Measurements from ENCODE around the gene LHFPL3. TPM values are rescaled to one million over a fixed set of nuclear protein-coding genes. Genes with fewer than 3 reads are reported as not detected.

The LHFPL3 gene
- total and polyA plus RNA-seq, 2 of the 13 experiments (the other 11 are each of a cell fraction or from before 2014, with no cell fraction given): not detected

GRCh38 chr7:104434129-104434528 is 105.7 kb downstream of the LHFPL3 start:
- H3K36me3 ChIP-seq (replicated peaks in 1 of 2; ENCODE audit: control insufficient read depth in 1 of 2, insufficient read depth in 2 of 2, low read length in 2 of 2): no peaks in the 10 kb centered on the region
- no peak overlapping the region for H3K4me2 ChIP-seq (ENCODE audit: low read depth, low read length)
- no peaks in the 10 kb centered on the region for H4K20me1 ChIP-seq (ENCODE audit: insufficient read depth, low read length)
- H3K79me2 ChIP-seq (ENCODE audit: insufficient read depth, low read length): no peaks in the 10 kb centered on the region
- ATAC-seq: no peak
- H3K4me1 ChIP-seq (ENCODE audit: insufficient read depth, low read length): no peaks in the 10 kb centered on the region
- no peak overlapping the region for H2AFZ ChIP-seq (ENCODE audit: low read length)
- TF ChIP-seq ZNF432 (CRISPR knock-in tag; IDR thresholded peaks at IDR 0.05; ENCODE audit: borderline replicate concordance) (no peak), KDM5A (IDR thresholded peaks at IDR 0.05; ENCODE audit: borderline replicate concordance, low read length) (no peak), RORA (CRISPR knock-in tag; IDR thresholded peaks at IDR 0.05) (no peak), ZMAT5 (CRISPR knock-in tag; IDR thresholded peaks at IDR 0.05; ENCODE audit: borderline replicate concordance, low read depth) (no peak), BORCS8-MEF2B (CRISPR knock-in tag; IDR thresholded peaks at IDR 0.05) (no peak), ZNF431 (CRISPR knock-in tag; IDR thresholded peaks at IDR 0.05; ENCODE audit: borderline replicate concordance, low read depth) (no peak), YY1 (IDR thresholded peaks at IDR 0.05; ENCODE audit: insufficient read depth, insufficient replicate concordance, low read depth, low read length) (no peak), NFYC (CRISPR knock-in tag; IDR thresholded peaks at IDR 0.05) (no peak), TCF7 (IDR thresholded peaks at IDR 0.05; ENCODE audit: low read depth) (no peak), ZHX2 (IDR thresholded peaks at IDR 0.05; ENCODE audit: low read depth) (no peak), ZHX2 (CRISPR knock-in tag; IDR thresholded peaks at IDR 0.05; ENCODE audit: borderline replicate concordance) (no peak), RFXANK (CRISPR knock-in tag; IDR thresholded peaks at IDR 0.05) (no peak), MAFF (IDR thresholded peaks at IDR 0.05; ENCODE audit: low read depth, low read length) (no peak), ZNF263 (CRISPR knock-in tag; IDR thresholded peaks at IDR 0.05) (no peak), ZSCAN21 (CRISPR knock-in tag; IDR thresholded peaks at IDR 0.05; ENCODE audit: borderline replicate concordance) (no peak), NR0B2 (CRISPR knock-in tag; IDR thresholded peaks at IDR 0.05) (no peak), SMC3 (IDR thresholded peaks at IDR 0.05; ENCODE audit: low read length) (no peak), GATA4 (IDR thresholded peaks at IDR 0.05; ENCODE audit: borderline replicate concordance, low read depth) (no peak)
- 84% methylated on average over 2 of the region's 2 CpGs for WGBS (ENCODE audit: low lambda C conversion rate)
- intact Hi-C loops (cut with micrococcal nuclease; ENCODE audit: unreplicated experiment): no loop called here
- no peak for DNase-seq (ENCODE audit: low spot score)
- no TSS peak for BruUV-seq (replicated peaks)
- no peak overlapping the region for H3K9ac ChIP-seq (ENCODE audit: insufficient read depth, low read depth, low read length)
- in situ Hi-C loops (cut with HindIII; ENCODE audit: extremely low pct_ligation_motif_present, low pct_unique_long_range_greater_than_20kb): no loop called here
- no peak overlapping the region for H3K27ac ChIP-seq (ENCODE audit: extremely low read length, insufficient read depth, low read length)
- POLR2A ChIA-PET: no interaction called here
- CTCF ChIA-PET (ENCODE audit: low intra/inter-chr PET ratio, low total read pairs): no interaction called here
- no peak for FAIRE-seq
- H3K4me3 ChIP-seq (replicated peaks in 1 of 3; ENCODE audit: insufficient read depth in 1 of 3, low read depth in 2 of 3, low read length in 3 of 3): no peak overlapping the region
- H3K27me3 ChIP-seq (ENCODE audit: control insufficient read depth in 1 of 2, insufficient read depth in 2 of 2, low read length in 2 of 2): no peaks in the 10 kb centered on the region
- H3K9me3 ChIP-seq (ENCODE audit: low read length): no peaks in the 10 kb centered on the region
